ENCODE measurements around the gene FOXN3. TPM values are rescaled to one million over a fixed set of nuclear protein-coding genes. Genes with fewer than 3 reads are reported as not detected.

FOXN3 gene
- total RNA-seq, 2 donors from 2014 or later = 53.9 to 141 TPM

DNA sequence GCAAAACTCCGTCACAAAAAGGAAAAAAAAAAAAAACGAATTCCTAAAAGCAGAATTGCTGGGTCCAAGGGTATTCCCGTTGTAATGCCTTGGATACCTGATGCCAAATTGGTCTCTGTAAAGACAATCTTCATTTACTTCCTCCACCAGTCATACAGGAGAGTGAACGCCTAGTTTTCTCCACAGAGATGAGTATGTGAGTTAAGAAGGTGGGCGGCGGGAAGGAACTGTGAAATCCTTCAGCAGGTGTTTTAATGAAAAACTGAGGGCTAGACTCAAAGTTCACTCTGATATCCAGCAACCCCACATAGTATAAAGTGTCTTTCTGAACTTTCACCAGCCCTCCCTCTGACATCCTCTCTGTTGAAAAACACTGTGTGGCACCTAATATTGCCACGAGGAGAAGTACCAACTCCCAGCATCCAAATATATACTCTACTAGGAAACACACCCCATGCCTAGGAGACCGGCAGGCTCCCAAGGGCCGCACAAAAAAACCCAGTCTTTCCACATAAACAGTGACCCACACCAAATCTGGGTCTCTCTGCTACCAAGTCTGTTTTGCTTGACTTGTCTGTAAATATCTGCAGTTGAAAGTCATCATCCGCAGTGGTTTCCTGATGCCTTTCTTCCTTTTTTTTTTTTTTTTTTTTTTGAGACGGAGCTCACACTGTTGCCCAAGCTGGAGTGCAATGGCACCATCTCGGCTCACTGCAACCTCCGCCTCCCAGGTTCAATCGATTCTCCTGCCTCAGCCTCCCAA lies 30.3 kb upstream of the FOXN3 start:
- H3K4me1 ChIP-seq (replicated peaks) = no peaks in the 10 kb centered on the region
- TF ChIP-seq, protein P1, sequence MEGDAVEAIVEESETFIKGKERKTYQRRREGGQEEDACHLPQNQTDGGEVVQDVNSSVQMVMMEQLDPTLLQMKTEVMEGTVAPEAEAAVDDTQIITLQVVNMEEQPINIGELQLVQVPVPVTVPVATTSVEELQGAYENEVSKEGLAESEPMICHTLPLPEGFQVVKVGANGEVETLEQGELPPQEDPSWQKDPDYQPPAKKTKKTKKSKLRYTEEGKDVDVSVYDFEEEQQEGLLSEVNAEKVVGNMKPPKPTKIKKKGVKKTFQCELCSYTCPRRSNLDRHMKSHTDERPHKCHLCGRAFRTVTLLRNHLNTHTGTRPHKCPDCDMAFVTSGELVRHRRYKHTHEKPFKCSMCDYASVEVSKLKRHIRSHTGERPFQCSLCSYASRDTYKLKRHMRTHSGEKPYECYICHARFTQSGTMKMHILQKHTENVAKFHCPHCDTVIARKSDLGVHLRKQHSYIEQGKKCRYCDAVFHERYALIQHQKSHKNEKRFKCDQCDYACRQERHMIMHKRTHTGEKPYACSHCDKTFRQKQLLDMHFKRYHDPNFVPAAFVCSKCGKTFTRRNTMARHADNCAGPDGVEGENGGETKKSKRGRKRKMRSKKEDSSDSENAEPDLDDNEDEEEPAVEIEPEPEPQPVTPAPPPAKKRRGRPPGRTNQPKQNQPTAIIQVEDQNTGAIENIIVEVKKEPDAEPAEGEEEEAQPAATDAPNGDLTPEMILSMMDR (IDR thresholded peaks at IDR 0.05) = no peak
- TF ChIP-seq POLR2A (IDR thresholded peaks at IDR 0.05) = no peak
- no peak for TF ChIP-seq POLR2AphosphoS5 (IDR thresholded peaks at IDR 0.05)
- WGBS = 88% methylated on average over 14 of the region's 14 CpGs
- no peaks in the 10 kb centered on the region for H3K27me3 ChIP-seq (replicated peaks; ENCODE audit: insufficient read depth)
- no peaks in the 10 kb centered on the region for H3K36me3 ChIP-seq
- intact Hi-C loops (cut with DNase I) = no loop called here
- H3K27ac ChIP-seq = no peak overlapping the region
- H3K4me3 ChIP-seq = no peak overlapping the region
- DNase-seq (ENCODE audit: low spot score) = no peak
- no peaks in the 10 kb centered on the region for H3K9me3 ChIP-seq

DNA sequence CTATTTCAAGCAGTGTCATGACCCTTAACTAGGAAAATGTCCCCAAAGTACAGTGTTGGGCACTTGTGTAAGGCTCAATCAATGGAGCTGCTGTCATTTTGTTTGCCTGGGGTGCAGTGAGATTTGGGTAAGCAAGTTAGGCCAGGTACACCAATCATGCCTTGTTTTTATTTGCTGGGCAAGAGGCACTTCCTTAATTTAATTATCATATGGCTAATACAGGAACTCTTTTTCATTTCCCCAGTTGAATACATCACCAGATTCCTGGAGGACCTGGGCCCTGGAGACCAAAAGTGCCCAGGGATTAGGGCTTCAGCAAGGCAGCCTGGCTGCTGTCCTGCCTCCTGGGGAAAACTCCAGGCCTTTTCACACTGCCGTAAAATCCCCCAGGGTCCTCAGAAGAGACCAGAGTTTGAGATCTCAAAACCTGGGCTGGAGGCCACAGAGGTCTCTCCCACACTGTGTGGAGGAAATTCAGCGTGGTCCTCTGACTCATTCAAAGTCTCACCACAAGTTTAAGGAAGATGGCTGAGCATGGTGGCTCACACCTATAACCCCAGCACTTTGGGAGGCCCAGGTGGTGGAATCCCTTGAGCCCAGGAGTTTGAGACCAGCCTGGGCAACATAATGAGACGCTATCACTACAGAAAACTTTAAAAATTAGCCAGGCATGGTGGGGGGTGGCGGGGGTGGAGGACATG lies 28.4 kb upstream of the FOXN3 start:
- no peak overlapping the region for H3K27ac ChIP-seq
- H3K4me1 ChIP-seq (replicated peaks) = no peaks in the 10 kb centered on the region
- intact Hi-C loops (cut with DNase I) = no loop called here
- no peaks in the 10 kb centered on the region for H3K9me3 ChIP-seq
- 68% methylated on average over 4 of the region's 4 CpGs for WGBS
- TF ChIP-seq, protein P1 (IDR thresholded peaks at IDR 0.05) = no peak
- TF ChIP-seq POLR2A (IDR thresholded peaks at IDR 0.05) (no peak), POLR2AphosphoS5 (IDR thresholded peaks at IDR 0.05) (no peak)
- no peak for DNase-seq (ENCODE audit: low spot score)
- no peak overlapping the region for H3K4me3 ChIP-seq
- no peaks in the 10 kb centered on the region for H3K36me3 ChIP-seq
- H3K27me3 ChIP-seq (replicated peaks; ENCODE audit: insufficient read depth) = no peaks in the 10 kb centered on the region

DNA sequence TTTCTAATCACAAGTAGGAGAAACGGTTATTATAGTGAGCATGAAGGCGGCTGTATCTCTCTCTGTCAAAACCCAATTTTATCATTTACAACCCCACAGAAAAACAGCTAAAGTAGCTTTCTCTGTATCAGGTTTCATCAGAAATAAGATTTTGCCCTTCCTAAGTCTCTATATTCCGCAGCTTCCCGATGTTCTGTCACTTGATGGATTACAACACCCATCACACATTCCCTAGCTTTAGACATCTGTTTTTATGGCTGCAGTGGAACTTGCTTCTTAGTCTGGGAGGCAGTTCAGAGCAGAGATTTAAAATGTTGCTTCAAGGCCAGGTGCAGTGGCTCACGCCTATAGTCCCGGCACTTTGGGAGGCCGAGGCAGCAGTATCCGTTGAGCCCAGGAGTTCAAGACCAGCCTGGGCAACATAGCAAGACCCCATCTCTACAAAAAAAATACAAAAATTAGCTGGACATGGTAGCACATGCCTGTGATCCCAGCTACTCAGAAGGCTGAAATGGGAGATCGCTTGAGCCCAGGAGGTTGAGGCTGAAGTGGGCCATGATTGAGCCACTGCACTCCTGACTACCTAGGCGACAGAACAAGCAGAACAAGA lies 27.6 kb upstream of the FOXN3 start:
- Histone ChIP-seq H3K4me3 (no peak overlapping the region), H3K9me3 (no peaks in the 10 kb centered on the region), H3K4me1 (replicated peaks) (no peaks in the 10 kb centered on the region), H3K27ac (no peak overlapping the region), H3K27me3 (replicated peaks; ENCODE audit: insufficient read depth) (no peaks in the 10 kb centered on the region), H3K36me3 (no peaks in the 10 kb centered on the region)
- TF ChIP-seq POLR2AphosphoS5 (IDR thresholded peaks at IDR 0.05) = no peak
- 85% methylated on average over 10 of the region's 10 CpGs for WGBS
- intact Hi-C loops (cut with DNase I) = no loop called here
- no peak for DNase-seq (ENCODE audit: low spot score)

DNA sequence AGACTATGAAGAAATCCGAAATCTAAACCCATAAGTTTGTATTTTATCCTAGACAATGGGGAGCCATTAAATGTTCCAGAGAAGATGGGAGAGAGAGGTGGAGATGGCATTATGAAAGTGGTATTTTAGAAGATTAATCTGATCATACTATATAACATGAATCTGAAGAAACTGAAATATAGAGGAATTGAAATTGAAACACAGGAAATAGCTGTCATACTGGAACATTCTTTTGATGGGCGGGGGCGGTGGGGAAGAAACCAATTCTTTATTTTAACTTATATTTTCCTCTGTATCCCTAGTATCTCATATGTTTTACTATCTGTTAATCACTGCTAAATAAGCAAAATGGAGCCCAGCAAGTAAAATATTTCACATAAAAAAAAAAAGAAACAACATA lies 27.0 kb upstream of the FOXN3 start:
- intact Hi-C loops (cut with DNase I) = no loop called here
- WGBS = 93% methylated on average over 3 of the region's 3 CpGs

More for the DNA sequence above, 27.0 kb upstream of the FOXN3 start:
- no peaks in the 10 kb centered on the region for H3K4me1 ChIP-seq (replicated peaks)
- H3K27ac ChIP-seq = no peak overlapping the region
- DNase-seq (ENCODE audit: low spot score) = no peak
- TF ChIP-seq POLR2AphosphoS5 (IDR thresholded peaks at IDR 0.05) = no peak
- TF ChIP-seq, protein P1 (IDR thresholded peaks at IDR 0.05) = no peak
- TF ChIP-seq POLR2A (IDR thresholded peaks at IDR 0.05) = no peak
- no peak overlapping the region for H3K4me3 ChIP-seq
- no peaks in the 10 kb centered on the region for H3K9me3 ChIP-seq
- H3K27me3 ChIP-seq (replicated peaks; ENCODE audit: insufficient read depth) = no peaks in the 10 kb centered on the region
- no peaks in the 10 kb centered on the region for H3K36me3 ChIP-seq
